NT2/D1 (cell line): ENCODE measurements around the gene RAB11FIP5.

Experiments
- SUZ12 ChIP-seq: IDR thresholded peaks from 2 replicates; pipeline ENCODE4 v1.6.1; 2011; ENCODE audit not compliant: insufficient read length, insufficient read depth; ENCODE audit errors: extremely low read depth
- YY1 ChIP-seq: IDR thresholded peaks from 2 replicates; pipeline ENCODE4 v1.6.1; 2011; ENCODE audit not compliant: insufficient read length, insufficient read depth
- ZNF274 ChIP-seq: IDR thresholded peaks from 2 replicates; pipeline ENCODE4 v1.6.1; 2011; ENCODE audit warnings: mild to moderate bottlenecking, low read depth, low read length

DNA sequence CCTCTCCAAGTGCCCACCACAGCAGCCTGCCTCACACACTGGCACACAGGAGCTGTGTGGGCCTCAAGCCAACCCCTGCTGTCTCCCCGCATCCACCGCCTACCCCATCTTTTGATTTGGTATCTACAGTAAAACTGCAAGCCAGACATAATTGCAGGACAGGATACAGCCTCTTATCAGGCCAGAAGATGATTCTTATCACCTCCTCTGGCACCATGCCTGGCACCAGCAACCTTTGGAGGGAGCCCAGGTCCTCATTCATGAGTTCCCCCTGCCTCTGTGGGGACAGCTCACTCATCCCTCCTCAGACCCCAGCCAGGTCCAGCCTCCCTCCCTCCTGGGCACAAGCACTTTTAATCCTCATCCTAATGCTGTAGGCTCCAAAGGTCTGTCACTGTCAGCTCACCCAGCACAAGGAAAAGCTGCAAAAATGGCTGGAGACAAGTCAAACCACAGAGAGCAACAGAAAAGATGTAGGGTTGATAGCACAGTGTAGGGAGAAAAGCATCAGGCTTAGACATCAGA, 9.7 kb downstream of the RAB11FIP5 start:
- TF ChIP-seq ZNF274 (no peak), YY1 (no peak), SUZ12 (no peak)
